ENCODE results near the gene OPA1.

Gene OPA1

GRCh38 chr3:193744048-193744821, 151.2 kb downstream of the OPA1 start:
- Histone ChIP-seq H3K4me1 (ENCODE audit: insufficient read depth, low read length) (no peaks in the 10 kb centered on the region), H3K27me3 (ENCODE audit: insufficient read depth, low read length, poor library complexity) (no peaks in the 10 kb centered on the region), H3K27ac (ENCODE audit: low read length) (no peak overlapping the region), H3K9me3 (ENCODE audit: insufficient read depth, low read length, severe bottlenecking) (no peaks in the 10 kb centered on the region), H3K79me2 (ENCODE audit: insufficient read depth, low read length) (no peaks in the 10 kb centered on the region), H3K36me3 (ENCODE audit: insufficient read depth, low read length) (no peaks in the 10 kb centered on the region), H3K4me3 (ENCODE audit: low read depth in 1 of 2, low read length in 2 of 2) (no peak overlapping the region), H3K4me2 (ENCODE audit: insufficient read depth, low read length) (no peak overlapping the region), H2AFZ (ENCODE audit: low read depth, low read length) (no peak overlapping the region), H4K20me1 (ENCODE audit: insufficient read depth, low read length) (no peaks in the 10 kb centered on the region), H3K9ac (ENCODE audit: low read depth, low read length) (no peak overlapping the region)
- no peak for DNase-seq
- ATAC-seq (ENCODE audit: insufficient read depth, low read depth) = no peak
- TF ChIP-seq EZH2 (IDR thresholded peaks at IDR 0.05; ENCODE audit: borderline replicate concordance, low read depth, low read length, severe bottlenecking) = no peak
- TF ChIP-seq, protein P1, sequence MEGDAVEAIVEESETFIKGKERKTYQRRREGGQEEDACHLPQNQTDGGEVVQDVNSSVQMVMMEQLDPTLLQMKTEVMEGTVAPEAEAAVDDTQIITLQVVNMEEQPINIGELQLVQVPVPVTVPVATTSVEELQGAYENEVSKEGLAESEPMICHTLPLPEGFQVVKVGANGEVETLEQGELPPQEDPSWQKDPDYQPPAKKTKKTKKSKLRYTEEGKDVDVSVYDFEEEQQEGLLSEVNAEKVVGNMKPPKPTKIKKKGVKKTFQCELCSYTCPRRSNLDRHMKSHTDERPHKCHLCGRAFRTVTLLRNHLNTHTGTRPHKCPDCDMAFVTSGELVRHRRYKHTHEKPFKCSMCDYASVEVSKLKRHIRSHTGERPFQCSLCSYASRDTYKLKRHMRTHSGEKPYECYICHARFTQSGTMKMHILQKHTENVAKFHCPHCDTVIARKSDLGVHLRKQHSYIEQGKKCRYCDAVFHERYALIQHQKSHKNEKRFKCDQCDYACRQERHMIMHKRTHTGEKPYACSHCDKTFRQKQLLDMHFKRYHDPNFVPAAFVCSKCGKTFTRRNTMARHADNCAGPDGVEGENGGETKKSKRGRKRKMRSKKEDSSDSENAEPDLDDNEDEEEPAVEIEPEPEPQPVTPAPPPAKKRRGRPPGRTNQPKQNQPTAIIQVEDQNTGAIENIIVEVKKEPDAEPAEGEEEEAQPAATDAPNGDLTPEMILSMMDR (IDR thresholded peaks at IDR 0.05; ENCODE audit: borderline replicate concordance, extremely low read depth, low read length, poor library complexity, severe bottlenecking) = no peak

DNA sequence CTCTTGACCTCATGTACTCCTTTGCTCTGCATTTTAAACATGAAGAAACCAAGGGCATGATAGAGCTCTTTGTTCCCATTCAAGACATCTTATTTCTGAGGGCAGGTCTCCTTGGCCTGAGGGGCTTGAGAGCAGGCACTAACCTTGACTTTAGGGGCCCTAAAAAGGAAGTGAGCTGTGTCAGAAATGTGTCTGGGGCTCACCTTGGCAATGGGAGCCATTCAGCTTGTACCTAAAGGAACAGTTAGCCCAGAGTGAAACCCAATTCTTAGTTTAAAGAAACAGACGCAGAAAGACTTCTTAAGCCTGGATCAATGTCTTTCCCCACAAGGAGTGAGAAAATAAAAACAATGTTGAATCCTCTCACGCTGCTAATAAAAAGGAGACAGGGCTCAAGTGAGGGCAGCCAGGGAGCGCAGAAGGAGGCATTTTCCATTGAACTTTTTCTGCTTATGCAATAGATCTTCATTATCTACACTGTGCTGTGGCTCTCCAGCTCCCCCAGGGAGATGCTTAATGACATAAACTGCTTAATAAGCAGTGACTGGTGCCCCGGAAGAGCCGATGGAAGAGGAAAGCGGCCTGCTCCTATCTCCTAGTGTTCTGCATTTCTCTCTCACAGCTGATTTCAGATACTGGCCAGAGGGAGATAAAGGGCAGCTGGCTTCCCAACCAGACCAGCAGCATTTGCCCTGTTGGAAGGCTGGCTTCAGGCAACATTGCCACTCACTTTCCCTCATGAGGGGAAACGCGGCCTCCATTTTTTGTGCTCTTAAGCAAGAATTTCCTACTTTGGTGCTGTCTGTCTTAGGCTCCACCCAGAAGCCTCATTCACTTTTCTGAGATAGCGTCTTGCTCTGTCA, 152.0 kb downstream of the OPA1 start:
- Histone ChIP-seq H3K4me1 (ENCODE audit: insufficient read depth, low read length) (no peaks in the 10 kb centered on the region), H2AFZ (ENCODE audit: low read depth, low read length) (no peak overlapping the region), H3K4me3 (ENCODE audit: low read depth in 1 of 2, low read length in 2 of 2) (no peak overlapping the region), H3K27ac (ENCODE audit: low read length) (no peak overlapping the region), H3K9me3 (ENCODE audit: insufficient read depth, low read length, severe bottlenecking) (no peaks in the 10 kb centered on the region), H3K79me2 (ENCODE audit: insufficient read depth, low read length) (no peaks in the 10 kb centered on the region), H4K20me1 (ENCODE audit: insufficient read depth, low read length) (no peaks in the 10 kb centered on the region), H3K4me2 (ENCODE audit: insufficient read depth, low read length) (no peak overlapping the region), H3K9ac (ENCODE audit: low read depth, low read length) (no peak overlapping the region), H3K27me3 (ENCODE audit: insufficient read depth, low read length, poor library complexity) (no peaks in the 10 kb centered on the region), H3K36me3 (ENCODE audit: insufficient read depth, low read length) (no peaks in the 10 kb centered on the region)
- DNase-seq = no peak
- TF ChIP-seq, protein P1 (IDR thresholded peaks at IDR 0.05; ENCODE audit: borderline replicate concordance, extremely low read depth, low read length, poor library complexity, severe bottlenecking) = no peak
- TF ChIP-seq EZH2 (IDR thresholded peaks at IDR 0.05; ENCODE audit: borderline replicate concordance, low read depth, low read length, severe bottlenecking) = no peak
- no peak for ATAC-seq (ENCODE audit: insufficient read depth, low read depth)

DNA sequence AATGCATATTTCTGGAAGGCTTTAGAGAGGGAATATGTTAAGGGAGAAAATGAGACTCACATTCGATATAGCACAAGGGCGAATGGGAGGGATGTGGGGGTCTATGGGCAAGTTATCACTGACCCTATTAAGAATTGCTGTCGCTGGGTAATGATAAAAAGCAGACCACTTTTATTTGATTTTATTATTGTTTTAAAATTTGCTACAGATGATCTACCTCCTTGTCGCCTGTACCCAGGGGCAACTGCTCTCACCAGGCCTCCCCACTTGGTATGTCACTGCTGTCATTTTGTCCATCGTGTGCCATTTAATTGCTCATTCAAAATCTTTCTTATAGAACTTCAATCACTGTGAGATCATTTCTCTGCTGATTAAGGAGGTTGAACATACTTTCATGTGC, 153.8 kb downstream of the OPA1 start:
- no peaks in the 10 kb centered on the region for H3K36me3 ChIP-seq (ENCODE audit: insufficient read depth, low read length)
- no peak overlapping the region for H3K4me3 ChIP-seq (ENCODE audit: low read depth in 1 of 2, low read length in 2 of 2)
- H3K27me3 ChIP-seq (ENCODE audit: insufficient read depth, low read length, poor library complexity) = no peaks in the 10 kb centered on the region
- H3K4me1 ChIP-seq (ENCODE audit: insufficient read depth, low read length) = no peaks in the 10 kb centered on the region
- no peak overlapping the region for H2AFZ ChIP-seq (ENCODE audit: low read depth, low read length)
- ATAC-seq (ENCODE audit: insufficient read depth, low read depth) (no peak), DNase-seq (no peak)
- H3K9me3 ChIP-seq (ENCODE audit: insufficient read depth, low read length, severe bottlenecking) = no peaks in the 10 kb centered on the region
- H3K79me2 ChIP-seq (ENCODE audit: insufficient read depth, low read length) = no peaks in the 10 kb centered on the region
- H3K4me2 ChIP-seq (ENCODE audit: insufficient read depth, low read length) = no peak overlapping the region
- no peaks in the 10 kb centered on the region for H4K20me1 ChIP-seq (ENCODE audit: insufficient read depth, low read length)
- no peak overlapping the region for H3K9ac ChIP-seq (ENCODE audit: low read depth, low read length)
- H3K27ac ChIP-seq (ENCODE audit: low read length) = no peak overlapping the region
- TF ChIP-seq, protein P1 (IDR thresholded peaks at IDR 0.05; ENCODE audit: borderline replicate concordance, extremely low read depth, low read length, poor library complexity, severe bottlenecking) = no peak

Measured in DND-41 (cell line).